ENCODE results near the gene GCAT. TPM values are rescaled to one million over a fixed set of nuclear protein-coding genes. Genes with fewer than 3 reads are reported as not detected.

The GCAT gene
- total and polyA plus RNA-seq, 10 of the 15 experiments (the other 5 are each of a cell fraction or from before 2014, with no cell fraction given): 0.95 to 34.3 (median 15.3) TPM

- TF ChIP-seq HSF1 (IDR thresholded peaks at IDR 0.05; ENCODE audit: low read depth, low read length) (no peak), HDGF (IDR thresholded peaks at IDR 0.05) (no peak), RFX5 (IDR thresholded peaks at IDR 0.05; ENCODE audit: low read depth, low read length) (no peak)
These were observed 4.1 kb downstream of the GCAT start (continued) for GRCh38 chr22:37811867-37812266.

GRCh38 chr22:37812869-37813678 is 5.3 kb downstream of the GCAT start:
- H3K9me3 ChIP-seq (replicated peaks; ENCODE audit: control insufficient read depth, insufficient read depth, low read length): no peaks in the 10 kb centered on the region
- H3K36me3 ChIP-seq (ENCODE audit: control insufficient read depth in 2 of 2, insufficient read depth in 2 of 2, low read length in 1 of 2): no peaks in the 10 kb centered on the region
- H3K4me1 ChIP-seq (ENCODE audit: control insufficient read depth, insufficient read depth, low read length): peaks cover 8% of the 10 kb centered on the region
- ChIA-PET CTCF (interaction anchor here (8.7 kb wide), 1 partner anchor 50 kb away, joined by 121 read pairs; no protein-coding TSS in a partner anchor), RAD21 (ENCODE audit: unreplicated experiment) (no interaction called here), POLR2A (no interaction called here), SMC1A (ENCODE audit: uncharacterized antibody, unreplicated experiment) (no interaction called here)
- in situ Hi-C loops (cut with MboI) (no loop called here), intact Hi-C loops (cut with micrococcal nuclease; ENCODE audit: unreplicated experiment) (no loop called here)
- BruUV-seq (replicated peaks): no TSS peak
- H3K79me2 ChIP-seq (ENCODE audit: control insufficient read depth, insufficient read depth, low read length): no peaks in the 10 kb centered on the region
- no peak for ATAC-seq
- TF ChIP-seq RAD21 (IDR thresholded peaks at IDR 0.05; ENCODE audit: insufficient read depth, low read depth, low read length): no peak
- no peak for TF ChIP-seq POU2F2 (IDR thresholded peaks at IDR 0.05; ENCODE audit: borderline replicate concordance, low read depth, low read length)
- no peak for TF ChIP-seq JUND (IDR thresholded peaks at IDR 0.05; ENCODE audit: low read depth, low read length)
- no peak for TF ChIP-seq SP1 (IDR thresholded peaks at IDR 0.05; ENCODE audit: low read depth, low read length)
- no peak for TF ChIP-seq CREB1 (IDR thresholded peaks at IDR 0.05; ENCODE audit: low read depth)
- TF ChIP-seq MEF2B (IDR thresholded peaks at IDR 0.05; ENCODE audit: partially characterized antibody, poor library complexity, severe bottlenecking): no peak
- no peak for TF ChIP-seq CBX3 (IDR thresholded peaks at IDR 0.05; ENCODE audit: borderline replicate concordance, low read depth)
- no peak overlapping the region for H2AFZ ChIP-seq (ENCODE audit: control insufficient read depth, low read depth, low read length)
- no peaks in the 10 kb centered on the region; a peak in 1 of 4 replicates for H3K27me3 ChIP-seq (replicated peaks in 1 of 2; ENCODE audit: control insufficient read depth in 2 of 2, insufficient read depth in 2 of 2, low read length in 1 of 2)
- WGBS (ENCODE audit: insufficient coverage, insufficient replicate concordance, low lambda C conversion rate, missing lambda C conversion rate): 81% methylated on average over 27 of the region's 27 CpGs
- no peak for FAIRE-seq
- H3K9ac ChIP-seq (ENCODE audit: control insufficient read depth, insufficient read depth, low read length): no peak overlapping the region
- H4K20me1 ChIP-seq (ENCODE audit: control insufficient read depth, insufficient read depth): no peaks in the 10 kb centered on the region
- no peak for DNase-seq (ENCODE audit: low read depth, low spot score)
- no peak overlapping the region for H3K4me3 ChIP-seq
- H3K27ac ChIP-seq (ENCODE audit: control insufficient read depth, insufficient read depth): no peak overlapping the region
- H3K4me2 ChIP-seq (ENCODE audit: control insufficient read depth, insufficient read depth): no peak overlapping the region

Measured in GM12878 (cell line).